LoVo (cell line): Measurements from ENCODE around the gene THY1.

Experiments used
- DNase-seq: peaks from one replicate; pipeline ENCODE4 v3.0.0-alpha.2; 2016; ENCODE audit warnings: low spot score

THY1 gene

DNA sequence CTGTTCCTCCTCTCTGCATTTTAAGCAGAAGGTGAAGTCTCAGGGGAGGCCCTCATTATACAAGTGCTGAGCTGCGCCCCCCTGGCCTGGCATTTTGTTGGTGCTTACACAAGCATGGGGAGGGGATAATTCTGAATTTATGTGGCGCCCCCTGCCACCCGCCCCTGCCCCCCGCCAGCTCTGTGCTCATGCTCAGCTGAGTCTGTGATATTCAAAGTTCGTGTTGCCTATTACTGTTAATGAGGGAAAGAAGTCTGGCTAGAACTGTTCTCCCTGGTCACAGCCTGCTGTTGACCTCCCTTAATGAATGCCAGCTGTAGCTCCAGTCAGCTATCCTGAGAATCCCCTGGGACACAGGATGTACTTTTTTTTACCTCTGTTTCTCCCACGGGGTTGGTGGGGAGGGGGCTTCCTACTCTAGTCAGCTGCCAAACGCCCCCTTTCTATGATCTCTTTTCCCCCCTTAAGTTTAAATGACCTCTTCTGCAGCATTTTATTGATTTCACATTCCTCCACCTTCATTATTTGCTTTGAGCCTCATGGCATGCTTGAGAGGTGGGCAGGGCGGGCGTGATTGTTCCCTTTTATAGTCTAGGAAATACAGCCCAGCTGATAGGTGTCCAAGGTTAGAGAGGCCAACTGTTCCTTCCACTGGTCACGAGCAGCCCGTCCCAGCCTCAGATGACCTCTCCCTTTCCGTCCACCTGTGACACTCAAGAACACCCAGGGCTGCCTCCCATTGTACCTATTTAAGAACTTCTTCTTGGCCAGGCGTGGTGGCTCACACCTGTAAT, 53.6 kb downstream of the THY1 start:
- DNase-seq, result no peak

DNA sequence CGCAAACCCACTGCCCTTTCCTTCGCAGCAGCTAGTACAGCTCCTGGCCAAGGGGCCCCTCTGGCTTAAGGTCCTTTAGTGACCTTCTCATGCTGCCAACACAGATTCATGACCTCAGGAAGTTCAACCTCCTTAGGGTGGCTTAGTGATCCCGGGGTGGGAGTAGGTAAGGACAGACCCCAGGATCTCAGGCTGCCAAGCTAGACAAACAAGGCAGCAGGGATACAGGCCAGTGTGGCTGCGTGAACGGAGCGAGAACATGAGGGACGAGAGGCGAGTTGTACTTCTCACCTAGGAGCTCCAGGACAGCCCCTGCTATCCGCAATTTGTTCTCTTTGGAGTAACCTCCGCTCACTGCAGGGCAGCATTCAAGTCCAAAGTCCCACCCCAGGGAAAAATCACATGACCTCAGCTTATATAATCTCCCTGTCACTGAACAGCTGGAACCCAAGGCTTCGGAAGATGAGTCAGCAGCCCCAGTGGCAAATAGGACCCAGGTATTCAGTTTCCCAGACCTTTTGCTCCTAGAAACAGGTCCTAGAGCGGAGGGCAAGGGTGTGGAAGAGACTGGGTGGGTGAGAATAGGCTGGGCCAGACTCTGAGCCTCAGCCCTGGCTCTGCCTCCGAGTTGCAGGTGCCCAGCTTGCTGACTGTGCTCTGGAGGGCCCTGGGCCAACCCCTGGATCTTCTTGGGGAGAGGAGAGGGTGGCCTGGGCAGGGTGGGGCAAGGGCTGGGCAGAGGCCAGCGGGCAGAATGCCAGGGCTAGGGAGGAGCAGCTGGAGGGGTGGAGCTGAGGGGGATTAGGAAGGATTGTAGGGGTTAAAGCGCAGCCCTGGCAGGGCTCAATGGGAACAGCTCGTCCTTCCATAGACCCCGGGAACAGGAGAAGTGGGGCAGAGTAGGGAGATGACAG, 54.6 kb downstream of the THY1 start:
- peak; percentile 86 for DNase-seq

DNA sequence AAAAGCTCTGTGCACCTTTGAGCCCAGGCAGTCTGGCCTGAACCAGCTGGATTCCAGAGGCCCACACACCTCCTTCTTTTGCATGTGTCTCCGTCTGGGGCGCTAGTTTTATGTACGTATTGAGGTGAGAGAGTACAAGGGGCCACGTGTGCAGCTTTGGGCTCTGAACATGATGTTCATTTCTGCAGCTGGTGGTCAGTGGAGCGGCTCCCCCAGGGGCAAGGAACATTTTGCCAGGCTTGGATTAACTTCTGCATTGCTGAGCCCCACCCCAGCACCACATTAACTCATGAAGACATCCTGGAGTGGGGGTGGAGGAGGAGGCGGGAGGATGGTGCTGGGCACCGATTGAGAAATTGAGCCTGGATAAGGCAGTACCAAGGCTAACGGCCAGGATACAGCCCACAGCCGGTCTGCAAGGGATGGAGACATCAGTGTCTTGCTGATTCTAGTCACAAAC, 55.3 kb downstream of the THY1 start:
- no peak for DNase-seq
